HCT116 (cell line): Measurements from ENCODE around the gene RMI2. TPM values are rescaled to one million over a fixed set of nuclear protein-coding genes. Genes with fewer than 3 reads are reported as not detected.

Experiments used
- ATAC-seq: fragments of 200-7000 bp; cut with Tn5 transposase; 2 replicates; pipeline ENCODE4 v1.9.1; 2020; ENCODE audit warnings: mild to moderate bottlenecking, moderate library complexity
- BruUV-seq: library from RNA; stranded (reverse); fragments of 400-500 nt; replicated peaks from 2 replicates; lab custom pipeline; 2021; lab: Mats Ljungman, UMichigan
- CTCF ChIA-PET: fragments of 300-600 bp; sonication (Branson Sonifier 250); formaldehyde crosslinking; loops from one replicate; lab custom pipeline; 2021; ENCODE audit warnings: antibody characterized with exemption; lab: Charles Lee
- POLR2A ChIA-PET: fragments of 300-600, 350-600 bp; sonication (Branson Sonifier 250); formaldehyde crosslinking; loops from one replicate; lab custom pipeline; 2021; ENCODE audit warnings: antibody characterized with exemption; lab: Charles Lee
- RAD21 ChIA-PET, 2 experiments: fragments of 300-600 bp; sonication (Branson Sonifier 250); formaldehyde crosslinking; loops; one replicate each; lab custom pipeline; 2023; ENCODE audit warnings: low total read pairs in 2 of 2; ENCODE audit not compliant: uncharacterized antibody in 2 of 2, unreplicated experiment in 2 of 2, low non-redundant PET in 1 of 2; lab: Charles Lee
- DNase-seq: peaks from one replicate; pipeline ENCODE4 v3.0.0-alpha.2; 2010; ENCODE audit warnings: low read depth, low spot score
- H2AFZ ChIP-seq: fragments of 200-600 bp; shearing (Covaris generic), sonication (generic); 2 replicates; pipeline ENCODE4 v1.6.1; 2017; ENCODE audit warnings: low read depth, mixed run types, mixed read lengths, antibody characterized with exemption, low read length; ENCODE audit not compliant: poor library complexity, severe bottlenecking
- H3K27ac ChIP-seq: 2 replicates; pipeline ENCODE4 v1.5.1; 2012; ENCODE audit warnings: low read depth, low read length
- H3K27me3 ChIP-seq: fragments of 200-600 bp; sonication (generic); 2 replicates; pipeline ENCODE4 v1.6.1; 2016; ENCODE audit warnings: mixed run types, low read length, mixed read lengths; ENCODE audit not compliant: insufficient read depth
- H3K36me3 ChIP-seq, 2 experiments: fragments of 200-500 bp in 1 of 2; fragments of 200-600 bp in 1 of 2; sonication (Bioruptor generic) in 1 of 2; sonication (generic) in 1 of 2; 2 replicates each; pipeline versions ENCODE4 v1.5.1 to v1.6.1; 2014 to 2016; ENCODE audit warnings: low read length in 2 of 2, inconsistent platforms in 1 of 2, mixed read lengths in 1 of 2, mixed run types in 1 of 2; ENCODE audit not compliant: insufficient read depth in 2 of 2, control insufficient read depth in 1 of 2
- H3K4me1 ChIP-seq, 2 experiments: fragments of 200-600 bp in 1 of 2; sonication (generic) in 1 of 2; 2 replicates each; pipeline versions ENCODE4 v1.5.1 to v1.6.1; 2012 to 2017; ENCODE audit warnings: low read length in 2 of 2, inconsistent platforms in 1 of 2, mild to moderate bottlenecking in 1 of 2, mixed read lengths in 1 of 2, mixed run types in 1 of 2, moderate library complexity in 1 of 2; ENCODE audit not compliant: insufficient read depth in 2 of 2, control insufficient read depth in 1 of 2
- H3K4me2 ChIP-seq: fragments of 200-600 bp; sonication (generic); 2 replicates; pipeline ENCODE4 v1.6.1; 2017; ENCODE audit warnings: mixed run types, low read length, mixed read lengths
- H3K4me3 ChIP-seq, 2 experiments: fragments of 200-600 bp in 1 of 2; sonication (generic) in 1 of 2; replicated peaks in 1 of 2; 2 replicates each; pipeline ENCODE4 v1.5.1; 2011 to 2016; ENCODE audit warnings: low read length in 2 of 2, control low read depth in 1 of 2, low read depth in 1 of 2, mild to moderate bottlenecking in 1 of 2, mixed read lengths in 1 of 2, mixed run types in 1 of 2
- H3K79me2 ChIP-seq: fragments of 200-600 bp; sonication (generic); 2 replicates; pipeline ENCODE4 v1.6.1; 2017; ENCODE audit warnings: mild to moderate bottlenecking, mixed run types, low read length, moderate library complexity, mixed read lengths; ENCODE audit not compliant: insufficient read depth
- H3K9ac ChIP-seq: fragments of 200-600 bp; sonication (generic); 2 replicates; pipeline ENCODE4 v1.6.1; 2016; ENCODE audit warnings: low read length, mixed read lengths
- H3K9me2 ChIP-seq: fragments of 200-600 bp; sonication (generic), shearing (Covaris generic); 2 replicates; pipeline ENCODE4 v1.6.1; 2017; ENCODE audit warnings: mixed run types, mild to moderate bottlenecking, moderate library complexity; ENCODE audit not compliant: insufficient read depth
- H3K9me3 ChIP-seq, 2 experiments: fragments of 200-500 bp in 1 of 2; fragments of 200-600 bp in 1 of 2; sonication (Bioruptor generic) in 1 of 2; sonication (generic) in 1 of 2; 2 replicates each; pipeline ENCODE4 v1.6.1; 2014 to 2017; ENCODE audit warnings: low read length in 2 of 2, mixed read lengths in 2 of 2, inconsistent platforms in 1 of 2, low read depth in 1 of 2, mild to moderate bottlenecking in 1 of 2, mixed run types in 1 of 2, moderate library complexity in 1 of 2; ENCODE audit not compliant: control insufficient read depth in 1 of 2, insufficient read depth in 1 of 2
- H4K20me1 ChIP-seq: fragments of 200-600 bp; sonication (generic), shearing (Covaris generic); 2 replicates; pipeline ENCODE4 v1.6.1; 2017; ENCODE audit warnings: mixed run types, mild to moderate bottlenecking, moderate library complexity; ENCODE audit not compliant: insufficient read depth
- ATF3 ChIP-seq: IDR thresholded peaks from 2 replicates; pipeline ENCODE4 v1.6.1; 2012
- CBX3 ChIP-seq: IDR thresholded peaks from 2 replicates; pipeline ENCODE4 v1.6.1; 2012; ENCODE audit warnings: low read depth
- CEBPB ChIP-seq: IDR thresholded peaks from 2 replicates; pipeline ENCODE4 v1.6.1; 2012; ENCODE audit warnings: low read depth
- CTCF ChIP-seq, 3 experiments: fragments of 200-600 bp in 1 of 3; sonication (generic) in 1 of 3; IDR thresholded peaks in 2 of 3; conservative IDR thresholded peaks in 1 of 3; 2 replicates each; pipeline ENCODE4 v1.5.1; 2012 to 2017; ENCODE audit warnings: low read depth in 2 of 3, low read length in 2 of 3, antibody characterized with exemption in 1 of 3, borderline replicate concordance in 1 of 3, control low read depth in 1 of 3, mild to moderate bottlenecking in 1 of 3, mixed read lengths in 1 of 3, mixed run types in 1 of 3, moderate library complexity in 1 of 3; ENCODE audit not compliant: insufficient read depth in 1 of 3
- EGR1 ChIP-seq: IDR thresholded peaks from 2 replicates; pipeline ENCODE4 v1.6.1; 2012; ENCODE audit warnings: low read depth
- ELF1 ChIP-seq: IDR thresholded peaks from 2 replicates; pipeline ENCODE4 v1.6.1; 2012; ENCODE audit warnings: low read depth, borderline replicate concordance
- EZH2 ChIP-seq: fragments of 200-600 bp; sonication (generic); IDR thresholded peaks from 2 replicates; pipeline ENCODE4 v1.6.1; 2017; ENCODE audit warnings: antibody characterized with exemption, mixed run types
- EZH2phosphoT487 ChIP-seq: fragments of 200-600 bp; IDR thresholded peaks from 2 replicates; pipeline ENCODE4 v1.6.1; 2018; ENCODE audit warnings: antibody characterized with exemption, borderline replicate concordance
- JUND ChIP-seq: IDR thresholded peaks from 2 replicates; pipeline ENCODE4 v1.6.1; 2012
- MAX ChIP-seq: IDR thresholded peaks from 2 replicates; pipeline ENCODE4 v1.6.1; 2012
- POLR2A ChIP-seq: IDR thresholded peaks from 2 replicates; pipeline ENCODE4 v1.7.0; 2011; ENCODE audit warnings: borderline replicate concordance; ENCODE audit not compliant: insufficient read depth, insufficient read length; ENCODE audit errors: extremely low read depth
- POLR2AphosphoS5 ChIP-seq: IDR thresholded peaks from 2 replicates; pipeline ENCODE4 v1.6.1; 2011; ENCODE audit warnings: mild to moderate bottlenecking, low read depth, low read length, moderate library complexity
- SRF ChIP-seq: IDR thresholded peaks from 2 replicates; pipeline ENCODE4 v1.6.1; 2012; ENCODE audit warnings: low read depth
- TCF7L2 ChIP-seq: IDR thresholded peaks from 2 replicates; pipeline ENCODE4 v1.7.0; 2011; ENCODE audit warnings: borderline replicate concordance, inconsistent platforms; ENCODE audit not compliant: insufficient read depth, insufficient read length; ENCODE audit errors: extremely low read depth
- YY1 ChIP-seq: IDR thresholded peaks from 2 replicates; pipeline ENCODE4 v1.6.1; 2011; ENCODE audit warnings: low read length, low read depth, moderate library complexity, mild to moderate bottlenecking; ENCODE audit not compliant: insufficient replicate concordance; ENCODE audit errors: extremely low read depth
- ZBTB33 ChIP-seq: IDR thresholded peaks from 2 replicates; pipeline ENCODE4 v1.6.1; 2011; ENCODE audit warnings: mild to moderate bottlenecking, low read length, moderate library complexity; ENCODE audit not compliant: insufficient replicate concordance; ENCODE audit errors: extremely low read depth
- ZFX ChIP-seq: fragments of 450-650 bp; IDR thresholded peaks from 2 replicates; pipeline ENCODE4 v1.6.1; 2017
- ZNF274 ChIP-seq: fragments of 200-500 bp; sonication (Bioruptor generic); IDR thresholded peaks from 2 replicates; pipeline ENCODE4 v1.6.1; 2014; ENCODE audit warnings: mild to moderate bottlenecking, low read depth, low read length, inconsistent platforms
- intact Hi-C: fragments of 100-400 bp; cut with micrococcal nuclease; formaldehyde crosslinking; loops from 2 replicates; pipeline ENCODE4 v1.10.0; 2022
- total RNA-seq: library from RNA; stranded (reverse); gene quantifications from one replicate; pipeline ENCODE4 v1.2.1, GENCODE V29; 2021; ENCODE audit not compliant: unreplicated experiment
- TF ChIP-seq, protein P1 (sequence below): IDR thresholded peaks from 2 replicates; pipeline ENCODE4 v1.6.1; 2012; ENCODE audit warnings: low read depth

The RMI2 gene
- total RNA-seq, 1 experiment from 2014 or later = 19.9 TPM

GRCh38 chr16:11330526-11331237, 14.6 kb upstream of the RMI2 start:
- Histone ChIP-seq H3K4me3 (no peak overlapping the region), H3K9me2 (no peaks in the 10 kb centered on the region), H2AFZ (no peak overlapping the region), H3K9ac (no peak overlapping the region), H3K4me2 (no peak overlapping the region), H3K27ac (no peak overlapping the region), H3K4me1 (peaks cover 19 to 27% of the 10 kb centered on the region in 2 experiments; a peak in 3 of 4 replicates), H4K20me1 (no peaks in the 10 kb centered on the region), H3K27me3 (no peaks in the 10 kb centered on the region), H3K36me3 (no peaks in the 10 kb centered on the region), H3K9me3 (no peaks in the 10 kb centered on the region), H3K79me2 (no peaks in the 10 kb centered on the region)
- no peak for DNase-seq
- RAD21 ChIA-PET = no interaction called here
- POLR2A ChIA-PET = no interaction called here
- BruUV-seq = no TSS peak
- CTCF ChIA-PET = no interaction called here
- TF ChIP-seq SRF (no peak), MAX (no peak), TCF7L2 (no peak), EGR1 (no peak), EZH2 (no peak), YY1 (no peak), POLR2AphosphoS5 (no peak), CEBPB (no peak), ATF3 (no peak), ELF1 (no peak), CTCF (IDR thresholded peaks at IDR 0.05 in 2 of 3, conservative IDR thresholded peaks at IDR 0.05 in 1 of 3; ENCODE audit: borderline replicate concordance in 1 of 3, insufficient read depth in 1 of 3, low read depth in 2 of 3, low read length in 2 of 3) (no peak), EZH2phosphoT487 (no peak), ZNF274 (no peak), ZBTB33 (no peak), POLR2A (no peak), CBX3 (no peak), JUND (no peak), ZFX (no peak)
- TF ChIP-seq, protein P1, sequence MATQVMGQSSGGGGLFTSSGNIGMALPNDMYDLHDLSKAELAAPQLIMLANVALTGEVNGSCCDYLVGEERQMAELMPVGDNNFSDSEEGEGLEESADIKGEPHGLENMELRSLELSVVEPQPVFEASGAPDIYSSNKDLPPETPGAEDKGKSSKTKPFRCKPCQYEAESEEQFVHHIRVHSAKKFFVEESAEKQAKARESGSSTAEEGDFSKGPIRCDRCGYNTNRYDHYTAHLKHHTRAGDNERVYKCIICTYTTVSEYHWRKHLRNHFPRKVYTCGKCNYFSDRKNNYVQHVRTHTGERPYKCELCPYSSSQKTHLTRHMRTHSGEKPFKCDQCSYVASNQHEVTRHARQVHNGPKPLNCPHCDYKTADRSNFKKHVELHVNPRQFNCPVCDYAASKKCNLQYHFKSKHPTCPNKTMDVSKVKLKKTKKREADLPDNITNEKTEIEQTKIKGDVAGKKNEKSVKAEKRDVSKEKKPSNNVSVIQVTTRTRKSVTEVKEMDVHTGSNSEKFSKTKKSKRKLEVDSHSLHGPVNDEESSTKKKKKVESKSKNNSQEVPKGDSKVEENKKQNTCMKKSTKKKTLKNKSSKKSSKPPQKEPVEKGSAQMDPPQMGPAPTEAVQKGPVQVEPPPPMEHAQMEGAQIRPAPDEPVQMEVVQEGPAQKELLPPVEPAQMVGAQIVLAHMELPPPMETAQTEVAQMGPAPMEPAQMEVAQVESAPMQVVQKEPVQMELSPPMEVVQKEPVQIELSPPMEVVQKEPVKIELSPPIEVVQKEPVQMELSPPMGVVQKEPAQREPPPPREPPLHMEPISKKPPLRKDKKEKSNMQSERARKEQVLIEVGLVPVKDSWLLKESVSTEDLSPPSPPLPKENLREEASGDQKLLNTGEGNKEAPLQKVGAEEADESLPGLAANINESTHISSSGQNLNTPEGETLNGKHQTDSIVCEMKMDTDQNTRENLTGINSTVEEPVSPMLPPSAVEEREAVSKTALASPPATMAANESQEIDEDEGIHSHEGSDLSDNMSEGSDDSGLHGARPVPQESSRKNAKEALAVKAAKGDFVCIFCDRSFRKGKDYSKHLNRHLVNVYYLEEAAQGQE = no peak
- intact Hi-C loops = no loop called here
- no peak for ATAC-seq
